Liver (tissue), 9 donors: ENCODE measurements around the gene GRAMD1A. TPM values are rescaled to one million over a fixed set of nuclear protein-coding genes. Genes with fewer than 3 reads are reported as not detected.
A peak's percentile ranks its signal among the peaks of the same experiment; 100 is the strongest.

Experiments used
- DNase-seq: peaks from one replicate; pipeline ENCODE4 v3.0.0-alpha.2; 2017; ENCODE audit warnings: low spot score
- H3K27ac ChIP-seq, 2 donors: one replicate each; pipeline ENCODE4 v1.7.0; 2013; ENCODE audit warnings: inconsistent platforms in 2 of 2, low read length in 2 of 2, control low read depth in 1 of 2, low read depth in 1 of 2, mild to moderate bottlenecking in 1 of 2
- H3K27me3 ChIP-seq, 4 donors: one replicate each; pipeline versions ENCODE4 v1.6.1 to v1.7.0; 2013; ENCODE audit warnings: low read length in 3 of 4, inconsistent platforms in 1 of 4, mild to moderate bottlenecking in 1 of 4, moderate library complexity in 1 of 4; ENCODE audit not compliant: control insufficient read depth in 4 of 4, insufficient read depth in 4 of 4
- H3K36me3 ChIP-seq, 4 donors: one replicate each; pipeline versions ENCODE4 v1.6.1 to v1.7.0; 2013; ENCODE audit warnings: low read length in 3 of 4, mild to moderate bottlenecking in 3 of 4, low read depth in 1 of 4, moderate library complexity in 1 of 4; ENCODE audit not compliant: control insufficient read depth in 4 of 4, insufficient read depth in 3 of 4
- H3K4me1 ChIP-seq, 4 donors: one replicate each; pipeline versions ENCODE4 v1.6.1 to v1.7.0; 2013; ENCODE audit warnings: low read length in 3 of 4, mild to moderate bottlenecking in 3 of 4, moderate library complexity in 1 of 4; ENCODE audit not compliant: control insufficient read depth in 4 of 4, insufficient read depth in 4 of 4
- H3K4me3 ChIP-seq, 3 donors: one replicate each; pipeline versions ENCODE4 v1.6.1 to v1.7.0; 2013; ENCODE audit warnings: low read length in 3 of 3, control low read depth in 1 of 3, low read depth in 1 of 3, mild to moderate bottlenecking in 1 of 3
- H3K9ac ChIP-seq, 2 donors: one replicate each; pipeline ENCODE4 v1.7.0; 2013; ENCODE audit warnings: low read length in 2 of 2, mild to moderate bottlenecking in 2 of 2, moderate library complexity in 2 of 2, control low read depth in 1 of 2, low read depth in 1 of 2
- H3K9me3 ChIP-seq, 4 donors: one replicate each; pipeline versions ENCODE4 v1.6.1 to v1.7.0; 2013; ENCODE audit warnings: low read length in 3 of 4; ENCODE audit not compliant: control insufficient read depth in 4 of 4
- ATF3 ChIP-seq: IDR thresholded peaks from 2 replicates; pipeline ENCODE4 v1.6.1; 2016; ENCODE audit warnings: antibody characterized with exemption
- CTCF ChIP-seq: fragments of 150-350 bp; IDR thresholded peaks from 2 replicates; pipeline ENCODE4 v1.5.1; 2017; ENCODE audit warnings: improper control_type of control experiment, low read depth, low read length; ENCODE audit not compliant: missing input control
- EGR1 ChIP-seq, 2 donors: IDR thresholded peaks; 2 replicates each; pipeline ENCODE4 v1.6.1; 2016 to 2018; ENCODE audit warnings: antibody characterized with exemption in 2 of 2, low read depth in 2 of 2
- FOXA1 ChIP-seq: IDR thresholded peaks from 2 replicates; pipeline ENCODE4 v1.6.1; 2016; ENCODE audit warnings: antibody characterized with exemption
- FOXA2 ChIP-seq: IDR thresholded peaks from 2 replicates; pipeline ENCODE4 v1.6.1; 2016; ENCODE audit warnings: antibody characterized with exemption
- GABPA ChIP-seq, 2 donors: IDR thresholded peaks in 1 of 2; conservative IDR thresholded peaks in 1 of 2; 2 replicates each; pipeline ENCODE4 v1.6.1; 2016; ENCODE audit warnings: antibody characterized with exemption in 2 of 2, mild to moderate bottlenecking in 1 of 2, moderate library complexity in 1 of 2
- HNF4A ChIP-seq, 2 donors: conservative IDR thresholded peaks; 2 replicates each; pipeline ENCODE4 v1.6.1; 2016; ENCODE audit warnings: antibody characterized with exemption in 2 of 2, mild to moderate bottlenecking in 2 of 2
- HNF4G ChIP-seq: IDR thresholded peaks from 2 replicates; pipeline ENCODE4 v1.6.1; 2016; ENCODE audit warnings: antibody characterized with exemption
- JUND ChIP-seq, 2 donors: IDR thresholded peaks; 2 replicates each; pipeline ENCODE4 v1.6.1; 2016; ENCODE audit warnings: antibody characterized with exemption in 2 of 2
- MAX ChIP-seq: IDR thresholded peaks from 2 replicates; pipeline ENCODE4 v1.6.1; 2016; ENCODE audit warnings: antibody characterized with exemption
- NR2F2 ChIP-seq: IDR thresholded peaks from 2 replicates; pipeline ENCODE4 v1.6.1; 2016; ENCODE audit warnings: antibody characterized with exemption
- REST ChIP-seq: IDR thresholded peaks from 2 replicates; pipeline ENCODE4 v1.6.1; 2016; ENCODE audit warnings: antibody characterized with exemption, mild to moderate bottlenecking
- RXRA ChIP-seq, 2 donors: IDR thresholded peaks; 2 replicates each; pipeline ENCODE4 v1.6.1; 2017 to 2018; ENCODE audit warnings: antibody characterized with exemption in 2 of 2, mild to moderate bottlenecking in 1 of 2
- YY1 ChIP-seq: IDR thresholded peaks from 2 replicates; pipeline ENCODE4 v1.6.1; 2016; ENCODE audit warnings: antibody characterized with exemption, mild to moderate bottlenecking
- ZBTB33 ChIP-seq: IDR thresholded peaks from 2 replicates; pipeline ENCODE4 v1.6.1; 2016; ENCODE audit warnings: antibody characterized with exemption
- WGBS: extraction: QIAGEN DNeasy Blood & Tissue Kit; methylation state at CpG from one replicate; pipeline ENCODE4 v1.1.7; 2013; 5-methylcytosine and 5-hydroxymethylcytosine counted together
- polyA plus RNA-seq, 2 donors: library from polyadenylated mRNA; stranded (reverse) in 1 of 2; unstranded in 1 of 2; fragments of 200-250 nt in 1 of 2; fragments of >200 nt in 1 of 2; fragmentation: Nextera tagmentation in 1 of 2; extraction: Ambion mirVana in 1 of 2; gene quantifications; one replicate each; pipeline versions ENCODE4 v1.2.1 to v1.2.3, GENCODE V29; 2013 to 2015
- total RNA-seq, 2 donors: library from RNA; depleted of rRNA; stranded (reverse); fragments of >200 nt; gene quantifications; one replicate each; pipeline ENCODE4 v1.2.3, GENCODE V29; 2014
- donor health status: healthy.
- donor health status: healthy.
- donor health status: healthy.
- donor health status: healthy.
- donor health status: healthy.

The GRAMD1A gene
- total and polyA plus RNA-seq, 4 donors: 8.6 to 14.1 (median 11.2) TPM

- TF ChIP-seq JUND (IDR thresholded peaks at IDR 0.05) (no peak), EGR1 (IDR thresholded peaks at IDR 0.05; ENCODE audit: low read depth in 2 of 2) (no peak), FOXA1 (no peak), GABPA (IDR thresholded peaks at IDR 0.05 in 1 of 2, conservative IDR thresholded peaks at IDR 0.05 in 1 of 2) (no peak), HNF4G (no peak), FOXA2 (no peak), CTCF (no peak), HNF4A (conservative IDR thresholded peaks at IDR 0.05) (no peak)
Observed at GRCh38 chr19:35011091-35011689, 11.1 kb downstream of the GRAMD1A start (continued).

- H3K27ac ChIP-seq: peak overlapping the region; percentile 32 to 35
- peaks cover 0 to 10% (median 6%) of the 10 kb centered on the region in 4 donors for H3K36me3 ChIP-seq
- H3K9ac ChIP-seq: no peak overlapping the region
- 89% methylated on average over 18 of the region's 18 CpGs for WGBS
- H3K27me3 ChIP-seq: no peaks in the 10 kb centered on the region
- H3K9me3 ChIP-seq: no peaks in the 10 kb centered on the region
- no peak for DNase-seq
- TF ChIP-seq ZBTB33: no peak
- TF ChIP-seq FOXA2: no peak
- TF ChIP-seq FOXA1: no peak
- TF ChIP-seq RXRA (IDR thresholded peaks at IDR 0.05): no peak
- TF ChIP-seq MAX: no peak
- TF ChIP-seq HNF4G: no peak
- TF ChIP-seq ATF3: no peak
- TF ChIP-seq REST: no peak
- no peak for TF ChIP-seq EGR1 (IDR thresholded peaks at IDR 0.05; ENCODE audit: low read depth in 2 of 2)
- no peak for TF ChIP-seq JUND (IDR thresholded peaks at IDR 0.05)
- TF ChIP-seq GABPA (IDR thresholded peaks at IDR 0.05 in 1 of 2, conservative IDR thresholded peaks at IDR 0.05 in 1 of 2): no peak
- TF ChIP-seq CTCF: no peak
- TF ChIP-seq NR2F2: no peak
- TF ChIP-seq YY1: no peak
- peaks cover 0 to 14% (median 7%) of the 10 kb centered on the region in 4 donors for H3K4me1 ChIP-seq
- H3K4me3 ChIP-seq: no peak overlapping the region
Observed at GRCh38 chr19:35011737-35012682, 11.9 kb downstream of the GRAMD1A start.
